Cortex of kidney (tissue), 1 donor: ENCODE measurements around the gene USP37.

Source experiments
- DNase-seq: peaks from one replicate; lab custom pipeline; 2025; lab: John Stamatoyannopoulos, UW

Gene USP37

GRCh38 chr2:218402911-218403411 lies 165.2 kb downstream of the USP37 start:
- DNase-seq: no peak

DNA sequence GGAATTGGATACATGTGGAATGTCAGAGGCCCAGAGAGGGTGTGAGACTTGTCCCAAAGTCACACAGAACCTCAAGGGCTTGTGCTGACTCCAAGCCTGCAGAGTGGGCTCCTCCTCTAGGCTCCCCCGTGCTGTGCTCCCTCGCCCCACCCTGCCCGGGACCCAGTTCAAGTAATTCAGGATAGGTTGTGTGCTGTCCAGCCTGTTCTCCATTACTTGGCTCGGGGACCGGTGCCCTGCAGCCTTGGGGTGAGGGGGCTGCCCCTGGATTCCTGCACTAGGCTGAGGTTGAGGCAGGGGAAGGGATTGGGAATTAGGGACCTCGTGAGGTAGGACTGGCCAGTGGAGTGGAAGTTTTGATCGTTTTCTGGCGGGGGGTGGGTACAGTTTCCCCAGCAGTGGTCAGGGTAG lies 165.7 kb downstream of the USP37 start:
- DNase-seq: no peak

GRCh38 chr2:218401890-218402289 lies 166.3 kb downstream of the USP37 start:
- DNase-seq: no peak

- no peak for DNase-seq
Observed at GRCh38 chr2:218400930-218401881, 166.9 kb downstream of the USP37 start.
